NCI-H524 (cell line): Measurements from ENCODE around the gene ICAM5.
"Not testable (repeated sequence)": the region's sequence is repeated elsewhere in the genome, so short reads cannot be mapped to it uniquely, and the experiment has no call there.

Experiments
- DNase-seq, 2 experiments: peaks; one replicate each; lab custom pipeline; 2025; lab: John Stamatoyannopoulos, UW

The ICAM5 gene

GRCh38 chr19:10270180-10270615 lies 19.6 kb upstream of the ICAM5 start:
- DNase-seq = no peak

GRCh38 chr19:10270616-10271394 lies 18.9 kb upstream of the ICAM5 start, which contains the start of gene ICAM1:
TSS of gene ICAM1 (plus strand) at chr19:10271120. CDS start at chr19:10271160, 40 bp downstream.
- peak; percentile 12 to 49 for DNase-seq

- DNase-seq = no peak
Observed at GRCh38 chr19:10271543-10272086, 18.1 kb upstream of the ICAM5 start.

GRCh38 chr19:10274589-10274988 lies 15.2 kb upstream of the ICAM5 start:
- no peak for DNase-seq

GRCh38 chr19:10277795-10278589 lies 11.8 kb upstream of the ICAM5 start:
- DNase-seq = no peak

GRCh38 chr19:10278935-10279334 lies 10.8 kb upstream of the ICAM5 start:
- no peak for DNase-seq

- DNase-seq = no peak
Observed at GRCh38 chr19:10279737-10280442, 9.9 kb upstream of the ICAM5 start.

GRCh38 chr19:10282043-10282442 lies 7.7 kb upstream of the ICAM5 start:
- not testable (repeated sequence) for DNase-seq

- no peak for DNase-seq
Observed at GRCh38 chr19:10283301-10284064, 6.3 kb upstream of the ICAM5 start.

- no peak for DNase-seq
Observed at GRCh38 chr19:10284065-10284959, 5.4 kb upstream of the ICAM5 start.

GRCh38 chr19:10284960-10285278 lies 4.8 kb upstream of the ICAM5 start:
- no peak for DNase-seq

GRCh38 chr19:10285393-10285792 lies 4.4 kb upstream of the ICAM5 start:
- DNase-seq = no peak

- DNase-seq = peak; percentile 40 to 51
Observed at GRCh38 chr19:10286803-10287737, 2.7 kb upstream of the ICAM5 start, which contains the start of gene ICAM4. TSS of gene ICAM4 (plus strand) at chr19:10286955. CDS start at chr19:10287013, 58 bp downstream.

- DNase-seq = peak; percentile 15 to 79
Observed at GRCh38 chr19:10288662-10289166, 1.0 kb upstream of the ICAM5 start.

GRCh38 chr19:10289167-10289835 lies 451 bp upstream of the ICAM5 start:
- peak; percentile 79 to 87 for DNase-seq

- DNase-seq = peak in 1 of 2 experiments; percentile 46
Observed at GRCh38 chr19:10290357-10290875, 664 bp downstream of the ICAM5 start.

- peak; percentile 26 to 61 for DNase-seq
Observed at GRCh38 chr19:10290876-10291553, 1.3 kb downstream of the ICAM5 start.
